Stimulated activated CD8-positive, alpha-beta memory T cell treated with anti-CD3 and anti-CD28 coated beads, Interleukin-7, amount 100 ng/mL, for 48 hours (primary cell): ENCODE results near the gene RAB6B.

Source experiments
- DNase-seq, 2 donors: peaks; one replicate each; pipeline ENCODE4 v3.0.0-alpha.2; 2020; ENCODE audit warnings: low read depth in 1 of 2; ENCODE audit errors: extremely low read depth in 1 of 2

RAB6B gene

DNA sequence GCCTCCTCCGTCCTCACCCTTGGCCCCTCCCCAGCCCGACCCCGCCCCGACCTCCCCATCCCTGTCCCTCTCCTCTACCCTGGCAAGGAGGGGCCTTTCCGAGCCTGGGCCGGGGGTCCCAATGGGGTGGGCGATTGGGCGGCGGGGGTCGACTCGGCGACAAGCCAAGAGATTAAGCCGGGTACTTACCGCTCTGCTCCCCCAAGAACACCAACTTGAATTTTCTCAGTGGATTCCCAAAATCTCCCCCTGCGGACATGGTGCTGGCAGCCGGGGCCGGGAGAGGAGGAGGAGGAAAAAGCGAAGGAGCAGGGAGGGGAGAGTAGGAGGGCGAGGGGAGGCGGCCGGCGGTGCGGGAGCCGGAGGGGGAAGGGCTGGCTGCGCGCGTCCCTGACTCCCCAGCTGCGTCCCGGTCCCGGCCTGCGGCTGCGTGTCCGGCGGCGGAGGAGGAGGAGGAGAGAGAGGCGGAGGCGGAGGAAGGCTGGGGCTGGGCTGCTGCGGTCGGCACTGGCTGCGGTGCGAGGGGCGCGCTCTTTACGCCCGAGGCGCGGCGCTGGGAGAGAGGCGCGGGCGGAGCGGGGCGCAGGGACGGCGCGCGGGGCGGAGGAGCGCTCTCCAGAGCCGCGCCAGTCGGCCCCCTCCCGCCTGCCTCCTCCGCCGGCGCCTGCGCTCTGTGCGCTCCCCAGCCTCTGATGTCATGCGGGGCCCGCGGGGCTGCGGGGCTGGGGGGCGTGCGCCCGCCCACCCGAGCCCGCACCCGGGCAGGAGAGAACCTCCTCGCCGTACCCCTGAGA lies at the start of gene RAB6B:
TSS of gene RAB6B (minus strand) at position 675 of the 794 bp plus-strand sequence. CDS start at position 259, 416 bp downstream.
- DNase-seq, result no peak

DNA sequence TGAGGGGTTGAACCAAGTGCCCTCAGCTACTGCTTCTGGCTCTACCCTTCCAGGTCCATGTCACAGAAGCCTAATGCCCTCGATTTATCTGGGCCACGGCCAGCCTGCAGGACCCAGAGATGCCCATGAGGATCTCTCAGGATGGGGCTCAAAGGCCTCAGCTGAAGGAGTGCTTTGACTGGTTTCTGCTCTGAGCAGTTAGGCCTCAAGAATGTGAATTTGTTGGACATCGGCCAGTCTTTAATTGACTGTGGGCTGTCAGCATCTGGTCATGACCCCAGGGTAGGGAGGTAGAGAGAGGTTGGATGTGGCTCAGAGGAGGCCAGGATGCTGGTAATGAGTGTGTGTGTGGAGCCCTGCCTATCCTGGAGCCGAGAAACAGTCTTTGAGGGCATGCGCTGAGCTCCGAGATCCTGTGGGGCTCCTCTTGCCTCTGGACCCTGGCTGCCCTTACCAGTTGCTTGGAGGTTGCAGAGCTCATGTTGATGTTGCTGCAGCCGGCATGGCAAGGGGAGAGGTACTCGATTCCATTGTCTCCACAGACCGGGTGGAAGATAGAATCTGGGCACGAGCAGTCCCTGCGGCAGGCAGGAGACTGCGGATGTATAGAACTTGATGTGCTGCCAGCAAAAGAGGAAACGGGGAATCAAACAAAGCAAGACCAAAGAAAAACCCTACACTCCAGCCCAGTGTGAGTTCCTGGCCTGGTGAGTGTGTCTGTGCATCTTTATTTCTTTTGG lies 49.1 kb upstream of the RAB6B start:
- no peak for DNase-seq

- DNase-seq, result no peak
Observed at GRCh38 chr3:133944181-133944580, 48.5 kb upstream of the RAB6B start.

- no peak for DNase-seq
Observed at GRCh38 chr3:133943639-133944141, 48.0 kb upstream of the RAB6B start.

GRCh38 chr3:133943031-133943535 lies 47.4 kb upstream of the RAB6B start:
- DNase-seq, result no peak

- no peak for DNase-seq
Observed at GRCh38 chr3:133941415-133941821, 45.7 kb upstream of the RAB6B start.

DNA sequence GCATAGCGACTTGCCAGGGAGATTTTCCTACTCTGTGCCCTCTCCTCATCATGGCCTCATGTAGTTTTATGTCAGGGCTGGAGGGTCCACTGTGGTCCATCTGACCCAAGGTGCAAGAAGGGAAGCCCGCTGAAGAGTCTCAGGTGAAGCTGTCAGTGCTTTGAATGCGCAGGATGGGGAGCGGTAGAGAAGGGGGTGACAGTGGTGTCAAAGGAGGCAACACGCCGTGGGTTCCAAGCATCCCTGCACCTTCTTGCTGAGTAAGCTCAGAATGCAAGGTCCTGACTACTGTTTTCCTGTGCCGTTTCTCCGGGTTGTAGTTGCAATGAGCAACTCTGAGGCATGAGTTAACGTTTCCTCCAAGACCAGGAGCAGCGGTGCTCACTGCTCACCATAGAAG lies 44.9 kb upstream of the RAB6B start:
- no peak for DNase-seq

GRCh38 chr3:133939463-133939835 lies 43.8 kb upstream of the RAB6B start:
- DNase-seq, result no peak

- no peak for DNase-seq
Observed at GRCh38 chr3:133938770-133939462, 43.2 kb upstream of the RAB6B start.

DNA sequence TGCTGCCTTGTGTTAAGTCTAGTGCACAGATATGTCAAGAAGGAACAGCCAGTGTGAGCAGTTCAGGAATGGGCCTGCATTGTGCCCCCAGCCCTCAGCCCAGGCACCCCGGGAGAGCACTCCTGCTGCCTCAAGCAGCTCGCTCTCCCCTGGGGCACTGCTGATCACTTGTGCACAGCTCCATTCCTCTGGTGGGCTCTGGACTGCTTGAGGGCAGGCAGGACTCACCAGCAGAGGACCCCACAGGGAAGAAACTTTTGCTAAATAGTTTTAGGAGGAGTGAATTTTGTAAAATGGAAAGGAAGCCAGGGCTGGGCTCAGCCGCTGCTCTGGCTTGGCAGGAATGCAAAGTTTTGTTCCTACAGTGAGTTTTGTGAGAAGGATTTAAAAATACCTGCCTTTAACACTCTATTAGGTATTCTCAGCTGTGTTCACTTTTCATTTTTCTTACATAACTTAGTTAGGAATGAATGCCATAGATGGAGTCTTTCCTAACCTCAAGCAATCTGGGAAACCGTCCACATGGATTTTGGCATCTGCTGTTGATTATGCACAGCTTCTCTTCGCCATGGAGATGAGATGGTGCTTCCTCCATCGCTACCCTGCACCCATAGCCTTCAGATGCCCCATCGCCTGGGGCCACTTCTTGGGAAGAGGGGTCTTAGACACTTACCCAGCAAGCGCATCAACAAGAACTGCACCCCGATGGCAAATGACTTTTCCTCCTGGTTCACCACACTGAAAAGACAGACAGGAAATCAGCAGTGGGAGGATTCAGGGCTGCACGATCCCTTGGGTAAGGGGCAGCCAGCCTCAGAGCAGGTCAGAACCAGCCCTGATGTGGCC lies 42.3 kb upstream of the RAB6B start:
- no peak for DNase-seq

DNA sequence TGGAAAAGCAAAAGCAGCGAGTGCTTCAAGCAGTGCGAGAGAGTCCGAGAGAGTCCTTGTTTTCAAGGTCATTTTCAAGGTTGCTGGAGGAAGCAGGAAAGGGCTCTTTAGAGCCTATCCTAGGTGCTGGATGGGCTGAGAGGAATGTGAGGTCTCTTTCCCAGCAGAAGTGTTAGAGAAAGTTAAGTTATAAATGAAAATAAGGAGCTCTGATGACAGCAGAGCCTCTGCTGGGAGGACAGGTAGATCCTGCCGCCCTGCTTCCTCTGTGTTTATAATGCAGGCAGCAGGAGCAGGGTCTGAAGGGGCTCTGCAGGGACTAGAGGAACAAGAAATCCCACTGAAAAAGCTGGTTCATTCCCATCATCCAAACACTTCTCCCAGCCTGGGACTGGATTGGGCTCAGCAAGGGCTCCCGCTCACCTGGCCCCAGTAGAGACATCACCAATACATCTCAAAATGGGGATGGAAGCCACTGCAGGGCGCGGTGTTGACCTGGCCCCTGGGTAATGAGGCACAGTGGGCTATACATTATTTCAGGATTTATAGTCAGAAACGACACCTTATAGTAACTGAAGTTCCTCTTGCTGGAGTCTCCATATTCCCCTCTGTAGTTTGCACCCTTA lies 41.5 kb upstream of the RAB6B start:
- DNase-seq, result no peak

- DNase-seq, result no peak
Observed at GRCh38 chr3:133935843-133936769, 40.4 kb upstream of the RAB6B start.

DNA sequence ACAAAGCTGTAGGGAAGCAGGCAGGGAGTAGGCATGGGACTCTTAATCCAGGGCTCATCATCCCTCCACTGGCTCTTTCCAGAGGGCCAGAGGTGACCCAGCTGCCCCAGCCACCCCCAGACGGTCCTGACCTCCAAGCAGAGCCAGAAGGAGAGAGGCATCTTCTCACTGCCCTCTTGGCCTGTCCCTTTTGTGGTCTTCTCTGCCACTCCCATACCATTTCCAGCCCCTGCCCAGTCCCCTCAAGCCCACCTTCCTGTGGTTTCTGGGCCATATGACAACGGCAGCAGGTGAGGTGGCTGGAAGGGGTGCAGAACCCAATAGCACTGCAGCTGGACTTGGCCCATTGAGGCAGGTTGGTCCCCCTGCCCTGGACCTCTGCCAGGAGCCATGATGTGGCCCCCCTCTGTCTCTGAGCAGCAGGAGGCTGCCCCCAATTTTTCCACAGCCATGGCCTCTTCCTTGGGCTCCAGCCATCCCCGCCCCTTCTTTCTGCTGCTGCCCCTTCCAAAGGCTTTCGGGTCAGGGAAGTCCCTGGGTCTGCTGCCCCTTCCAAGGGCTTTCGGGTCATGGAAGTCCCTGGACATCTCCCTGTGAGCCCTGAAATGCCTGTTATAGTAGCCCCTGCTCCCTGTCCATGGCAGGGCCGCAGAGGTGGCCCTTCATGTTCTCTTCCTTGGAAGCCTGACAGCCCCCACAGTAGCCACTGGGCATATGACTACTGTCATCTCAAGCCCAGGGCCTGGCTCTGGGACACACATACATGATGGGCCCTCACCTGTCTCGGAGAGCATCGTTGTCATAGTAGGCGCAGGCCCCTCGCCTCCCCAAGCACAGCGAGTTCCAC lies 39.5 kb upstream of the RAB6B start:
- no peak for DNase-seq

DNA sequence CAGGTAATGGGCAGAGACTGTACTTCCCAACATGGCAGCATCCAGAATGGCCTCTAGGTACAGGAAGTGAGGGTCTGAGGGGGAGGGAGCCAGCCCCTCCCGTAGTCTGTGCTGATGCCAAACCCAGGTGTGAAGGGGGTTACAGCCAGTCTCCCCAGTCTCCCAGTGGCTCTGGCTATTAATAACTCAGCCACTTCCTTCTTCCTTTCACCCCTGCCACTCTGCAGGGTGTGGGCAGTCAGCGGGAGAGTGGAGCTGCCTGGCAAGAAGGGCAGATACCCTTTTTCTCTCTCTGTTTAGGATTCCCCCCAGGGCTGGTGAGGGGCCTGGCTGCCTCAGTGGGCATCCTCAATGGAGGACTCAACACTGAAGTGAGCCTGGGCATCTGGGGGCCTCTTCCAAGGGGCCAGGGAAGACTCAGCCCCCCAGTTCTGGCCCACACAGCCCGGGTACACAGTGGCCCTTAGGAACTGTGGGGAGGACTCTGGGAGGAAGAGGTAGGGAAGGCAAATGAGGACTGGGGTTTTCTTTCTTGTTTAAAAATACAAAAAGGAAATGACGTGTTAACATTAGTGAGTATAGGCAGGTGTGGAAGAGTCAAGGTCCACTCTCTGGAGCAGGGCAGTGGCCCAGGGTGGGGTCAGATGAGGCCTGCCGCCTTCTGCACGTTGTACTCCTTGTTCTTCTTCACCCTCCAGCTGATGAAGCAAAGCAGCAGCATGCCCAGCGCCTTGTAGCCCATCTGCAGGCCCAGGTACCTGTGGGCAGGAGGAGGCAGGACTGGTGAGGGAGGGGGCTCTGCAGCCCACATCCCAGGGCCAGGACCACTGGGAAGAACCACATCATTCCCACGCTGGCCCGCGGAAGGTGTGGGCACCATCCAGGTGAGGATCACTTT lies 38.6 kb upstream of the RAB6B start:
- no peak for DNase-seq

DNA sequence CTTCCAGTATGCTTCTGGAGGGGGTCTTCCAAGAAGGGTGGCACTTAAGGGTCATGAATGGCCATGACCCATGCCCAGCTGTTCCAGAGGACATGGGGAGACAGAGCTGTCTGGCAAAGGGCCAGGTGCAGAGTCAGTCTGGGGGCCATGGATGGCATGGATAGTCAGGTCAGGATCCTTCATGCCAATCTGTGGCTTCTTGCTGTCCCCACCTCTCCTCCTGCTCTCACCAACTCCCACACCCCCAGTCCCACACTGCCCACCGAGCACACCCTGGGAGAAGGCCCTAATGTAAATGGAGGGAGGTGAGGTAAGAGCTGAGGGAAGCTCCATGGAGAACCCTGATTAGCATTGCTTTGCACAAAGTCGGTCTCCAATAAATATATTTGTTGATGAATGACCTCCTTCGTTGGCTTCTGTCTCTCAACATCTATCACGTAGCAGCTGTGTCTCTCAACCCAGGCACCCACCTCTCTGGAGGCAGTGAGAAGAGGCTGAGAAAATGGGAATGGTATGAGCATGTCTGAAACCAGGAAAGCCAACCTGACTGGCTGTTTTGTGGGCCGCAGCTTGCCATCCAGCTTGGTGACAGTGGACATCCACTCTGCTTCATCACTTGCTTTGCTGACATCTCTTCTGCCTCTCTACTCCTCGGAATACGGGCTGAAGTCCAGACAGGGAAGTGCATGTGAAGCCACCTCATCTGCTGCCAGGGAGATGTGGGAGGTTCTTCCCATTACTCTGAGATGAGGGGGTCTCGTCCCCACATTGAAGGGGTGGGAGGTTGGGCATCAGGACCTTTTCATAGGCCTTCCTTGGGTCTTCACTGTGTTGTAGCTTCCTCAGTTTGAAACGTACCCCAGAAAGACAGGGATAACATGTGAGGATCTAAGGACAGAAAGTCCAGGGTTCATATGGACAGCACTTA lies 37.7 kb upstream of the RAB6B start:
- DNase-seq, result no peak

- DNase-seq, result no peak
Observed at GRCh38 chr3:133932009-133932408, 36.3 kb upstream of the RAB6B start.
